ENCODE data around the gene ZNF679.
A peak's percentile ranks its signal among the peaks of the same experiment; 100 is the strongest.
"Not testable (repeated sequence)": the region's sequence is repeated elsewhere in the genome, so short reads cannot be mapped to it uniquely, and the experiment has no call there.

Gene ZNF679

DNA sequence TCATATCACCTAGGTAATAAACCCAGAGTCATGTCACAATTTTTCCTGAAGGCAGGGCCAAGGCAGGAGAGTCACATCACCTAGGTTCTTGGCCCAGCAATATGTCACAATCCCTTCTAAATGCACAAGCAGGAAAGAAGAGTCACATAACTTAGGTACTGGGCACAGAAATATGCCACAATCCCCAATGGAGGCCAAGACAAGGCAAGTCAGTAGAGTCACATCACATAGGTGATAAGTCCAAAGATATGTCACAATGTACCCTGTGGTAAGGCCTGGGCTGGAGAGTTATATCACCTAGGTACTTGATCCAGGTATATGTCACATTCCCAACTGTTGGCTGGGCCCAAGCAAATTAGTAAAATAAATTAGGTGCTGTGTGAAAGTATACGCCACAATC, at the start of gene ZNF679:
Gene ZNF679 (plus strand): TSS at position 301 of the 400 bp plus-strand sequence. CDS start 20,644 bp downstream, outside the sequence.
- not testable (repeated sequence) for DNase-seq

DNA sequence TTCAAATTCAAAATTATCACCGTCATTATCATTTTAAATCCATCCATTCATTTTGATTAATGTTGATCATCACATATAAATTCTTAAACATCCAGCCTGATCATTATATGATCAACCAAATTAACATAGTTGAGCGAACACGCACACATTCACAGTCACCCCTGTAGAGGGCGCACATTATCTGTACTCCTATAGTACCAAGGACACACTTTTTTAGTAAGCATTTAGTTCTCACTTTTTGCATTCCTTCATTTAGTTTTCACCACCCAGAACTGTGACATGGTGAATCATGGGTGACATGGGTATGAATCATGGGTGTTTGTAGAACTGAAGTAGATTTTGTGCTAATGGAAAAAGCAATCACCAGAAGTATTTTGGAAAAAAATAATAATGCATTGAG, 47.3 kb upstream of the ZNF679 start:
- DNase-seq, result no peak

DNA sequence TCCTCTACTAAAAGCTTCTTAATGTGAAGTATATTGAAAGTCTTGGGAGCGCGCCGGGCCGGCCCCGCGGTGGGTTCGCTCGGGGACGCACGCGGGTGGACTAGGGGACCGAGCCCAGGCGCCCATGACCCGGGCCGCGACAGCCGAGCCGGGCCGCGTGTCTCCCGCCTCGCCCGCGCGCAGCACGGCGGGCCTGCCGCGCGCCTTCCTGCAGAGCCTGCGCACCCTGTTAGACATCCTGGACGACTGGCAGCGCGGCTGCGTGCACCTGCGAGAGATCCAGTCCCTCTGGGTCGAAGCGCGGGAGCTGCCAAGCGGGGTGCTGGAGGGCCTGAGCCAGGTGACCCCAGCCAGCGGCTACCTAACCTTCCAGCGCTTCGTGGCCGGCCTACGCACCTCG, 46.7 kb upstream of the ZNF679 start:
- no peak for DNase-seq

DNA sequence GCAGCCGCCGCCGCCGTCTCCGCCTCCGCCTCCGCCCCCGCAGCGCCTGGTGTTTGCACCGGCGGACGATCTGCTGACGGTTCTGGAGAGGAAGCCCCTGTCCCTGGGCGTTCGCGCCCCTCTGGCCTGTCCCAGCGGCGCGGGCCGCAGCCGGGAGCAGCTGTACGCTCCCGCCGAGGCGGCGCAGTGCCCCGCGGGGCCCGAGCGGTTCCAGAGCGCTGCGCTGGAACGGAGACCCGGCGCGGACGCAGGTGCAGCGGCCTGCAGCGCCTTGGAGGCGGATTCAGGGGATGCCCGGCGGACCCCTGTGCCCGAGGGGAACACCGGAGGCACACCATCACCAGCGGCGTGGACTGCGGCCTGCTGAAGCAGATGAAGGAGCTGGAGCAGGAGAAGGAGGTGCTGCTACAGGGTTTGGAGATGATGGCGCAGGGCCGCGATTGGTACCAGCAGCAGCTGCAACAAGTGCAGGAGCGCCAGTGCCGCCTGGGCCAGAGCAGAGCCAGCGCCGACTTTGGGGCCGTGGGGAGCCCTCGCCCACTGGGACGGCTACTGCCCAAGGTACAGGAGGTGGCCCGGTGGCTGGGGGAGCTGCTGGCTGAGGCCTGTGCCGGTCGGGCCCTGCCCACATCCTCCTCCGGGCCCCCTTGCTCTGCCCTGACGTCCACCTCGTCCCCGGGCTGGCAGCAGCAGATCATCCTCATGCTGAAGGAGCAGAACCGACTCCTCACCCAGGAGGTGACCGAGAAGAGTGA, 46.1 kb upstream of the ZNF679 start:
- no peak for DNase-seq

DNA sequence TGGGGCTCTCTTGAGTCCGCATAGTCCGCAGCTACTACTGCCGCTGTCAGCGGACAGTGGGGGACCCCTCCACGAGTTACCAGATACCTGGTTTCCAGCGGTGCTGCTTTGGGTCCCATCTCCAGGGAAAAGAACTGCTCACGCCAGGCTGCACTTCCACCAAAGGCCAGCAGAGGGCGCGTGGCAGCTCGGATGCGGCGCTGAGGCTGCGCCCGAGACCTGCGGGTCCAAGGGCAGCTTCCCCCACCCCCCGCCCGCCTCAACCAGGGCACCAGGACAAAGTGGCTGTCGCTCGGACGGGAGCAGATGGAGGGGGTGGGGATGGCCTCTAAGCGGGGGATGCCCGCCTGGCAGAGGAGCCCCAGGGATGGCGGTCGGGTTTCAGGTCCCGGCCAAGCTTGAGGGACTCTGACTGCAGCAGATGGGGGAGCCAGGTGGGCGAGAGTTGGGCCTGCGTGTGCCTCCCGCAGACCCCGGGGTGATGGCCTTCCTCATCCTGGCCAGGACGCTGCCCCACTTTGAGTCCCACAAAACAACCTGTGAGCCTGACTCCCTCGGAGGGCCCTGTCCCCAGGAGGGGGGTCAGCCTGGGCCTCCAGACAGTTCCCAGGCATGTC, 45.0 kb upstream of the ZNF679 start:
- no peak for DNase-seq

DNA sequence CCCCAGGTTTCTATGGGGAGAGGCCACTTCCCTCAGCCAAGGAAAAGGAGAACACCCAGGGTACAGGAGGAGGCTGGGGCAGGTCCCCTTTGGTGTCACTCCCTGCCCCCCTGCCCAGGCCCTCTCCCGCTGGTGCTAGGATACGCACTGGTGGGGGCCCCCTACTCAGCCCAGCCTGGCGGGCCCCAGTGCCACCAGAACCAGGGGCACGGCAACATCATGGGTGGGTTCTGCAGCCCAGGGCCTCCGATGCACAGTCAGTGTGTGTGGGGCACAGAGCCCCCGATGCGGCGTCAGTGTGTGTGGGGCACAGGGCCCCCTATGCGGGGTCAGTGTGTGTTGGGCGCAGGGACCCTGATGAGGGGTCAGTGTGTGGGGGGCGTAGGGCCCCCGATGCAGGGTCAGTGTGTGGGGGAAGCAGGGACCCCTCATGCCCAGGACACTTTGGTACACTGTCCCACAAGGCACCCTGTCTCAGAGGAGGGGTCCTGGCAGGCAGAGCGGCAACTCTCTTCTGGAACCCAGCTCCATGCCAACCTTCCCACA, 44.4 kb upstream of the ZNF679 start:
- DNase-seq, result no peak

DNA sequence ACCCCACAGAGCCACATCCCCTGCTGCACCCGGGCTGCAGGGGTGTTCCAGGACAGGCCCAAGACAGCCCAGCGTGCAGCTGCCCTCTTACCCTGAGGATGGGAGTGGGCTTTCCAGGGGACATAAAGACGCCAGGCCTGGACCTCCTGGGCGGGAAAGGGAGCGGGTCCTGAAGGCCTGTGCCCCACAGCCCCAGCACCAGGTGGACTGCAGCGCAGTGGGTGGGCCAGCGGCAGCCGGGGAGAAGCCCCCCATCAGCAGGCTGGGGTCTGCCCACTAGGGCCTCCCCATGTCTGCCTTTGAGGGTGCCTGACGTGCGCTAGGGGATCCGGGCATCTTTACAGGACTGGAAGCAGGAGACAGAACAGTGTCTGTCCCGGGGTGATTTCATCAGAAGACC, 43.9 kb upstream of the ZNF679 start:
- DNase-seq, result no peak

DNA sequence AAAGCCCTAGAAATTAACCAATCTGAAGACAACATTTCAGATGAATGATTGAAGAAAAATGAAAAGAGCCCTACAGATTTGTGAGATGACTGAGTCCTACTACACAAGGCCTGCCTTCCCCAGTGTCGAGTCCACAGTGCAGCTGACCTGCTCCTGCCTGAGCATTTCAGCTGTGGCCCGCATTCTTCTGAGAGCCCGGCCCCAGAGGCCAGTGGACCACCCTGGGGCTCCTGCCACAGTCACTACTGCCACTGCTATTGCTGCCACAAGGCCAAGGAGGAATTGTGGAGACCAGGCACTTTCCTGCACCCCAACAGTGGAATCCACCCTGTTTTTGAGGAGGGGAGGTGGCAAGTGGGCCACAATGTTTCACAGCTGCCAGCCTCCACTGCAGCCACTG, 40.9 kb upstream of the ZNF679 start:
- DNase-seq, result no peak

DNA sequence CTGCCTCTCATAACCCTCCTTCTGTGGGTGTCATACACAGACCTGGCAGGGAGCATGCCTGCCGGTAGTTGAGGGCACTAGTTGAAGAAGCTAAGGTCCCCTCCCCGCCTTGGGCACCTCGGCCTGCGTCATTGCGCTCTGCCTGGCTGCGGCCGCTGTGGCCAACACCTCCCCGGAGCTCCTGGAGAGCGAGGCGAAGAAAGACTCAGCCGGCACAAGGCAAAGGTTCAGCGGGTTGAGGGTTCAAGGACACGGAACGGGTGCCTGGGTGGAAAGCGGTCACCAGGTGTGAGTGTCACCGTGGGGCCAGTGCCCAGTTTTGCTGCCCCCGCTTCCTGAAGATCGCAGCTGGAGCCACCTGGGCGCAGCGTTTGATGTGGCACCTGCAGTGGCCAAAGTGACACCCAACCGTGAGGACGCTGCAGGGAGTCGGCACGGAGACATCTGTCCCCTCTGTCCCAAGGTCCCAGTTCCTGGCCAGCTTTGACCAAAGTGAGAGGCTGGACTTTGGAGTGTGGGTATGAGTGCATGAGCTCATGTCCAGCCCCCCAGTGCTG, 36.0 kb upstream of the ZNF679 start:
- no peak for DNase-seq

DNA sequence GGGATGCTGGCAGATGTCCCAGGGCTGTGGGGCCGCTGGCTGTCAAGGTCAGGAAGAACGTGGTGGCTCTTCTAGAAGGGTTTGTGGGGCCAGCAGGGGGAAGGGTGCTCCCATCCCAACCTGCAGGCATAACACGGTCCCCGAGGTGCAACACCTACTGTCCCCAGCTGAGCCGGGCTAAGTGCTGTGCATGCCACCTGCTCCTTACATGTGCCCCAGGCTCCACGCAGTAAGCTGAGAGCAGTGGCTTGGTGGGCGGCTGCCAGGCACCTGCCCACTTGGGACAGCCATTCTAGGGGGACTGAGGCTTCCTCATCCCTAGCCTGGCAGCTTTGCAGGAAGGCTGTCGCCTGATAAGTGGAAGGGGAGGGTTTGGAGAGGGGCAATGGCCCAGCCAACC, 35.5 kb upstream of the ZNF679 start:
- DNase-seq, result no peak

DNA sequence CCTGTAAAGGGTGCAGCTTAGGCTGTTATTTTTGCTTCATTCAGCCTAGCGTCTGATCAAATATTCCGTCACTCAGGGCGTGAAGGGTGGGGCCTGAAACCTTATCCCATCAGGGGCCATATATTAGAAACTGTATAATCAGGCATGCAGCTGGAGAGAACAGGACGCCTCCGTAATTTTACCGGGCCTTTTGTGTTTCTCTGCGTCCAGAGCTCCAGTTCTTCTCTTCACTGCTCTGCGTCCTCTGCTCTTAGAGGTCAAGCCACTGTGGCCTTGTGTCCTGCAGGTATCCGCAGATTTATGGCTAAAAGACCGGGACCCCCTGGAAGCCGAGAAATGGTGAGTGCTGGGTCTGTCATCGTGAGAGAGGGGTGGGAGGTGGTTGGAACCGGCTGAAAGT, 21.4 kb upstream of the ZNF679 start, which contains the start of gene ZNF735:
Gene ZNF735 (plus strand): TSS at position 301 of the 400 bp plus-strand sequence. CDS start 0 bp downstream, at position 301.
- DNase-seq, result no peak

DNA sequence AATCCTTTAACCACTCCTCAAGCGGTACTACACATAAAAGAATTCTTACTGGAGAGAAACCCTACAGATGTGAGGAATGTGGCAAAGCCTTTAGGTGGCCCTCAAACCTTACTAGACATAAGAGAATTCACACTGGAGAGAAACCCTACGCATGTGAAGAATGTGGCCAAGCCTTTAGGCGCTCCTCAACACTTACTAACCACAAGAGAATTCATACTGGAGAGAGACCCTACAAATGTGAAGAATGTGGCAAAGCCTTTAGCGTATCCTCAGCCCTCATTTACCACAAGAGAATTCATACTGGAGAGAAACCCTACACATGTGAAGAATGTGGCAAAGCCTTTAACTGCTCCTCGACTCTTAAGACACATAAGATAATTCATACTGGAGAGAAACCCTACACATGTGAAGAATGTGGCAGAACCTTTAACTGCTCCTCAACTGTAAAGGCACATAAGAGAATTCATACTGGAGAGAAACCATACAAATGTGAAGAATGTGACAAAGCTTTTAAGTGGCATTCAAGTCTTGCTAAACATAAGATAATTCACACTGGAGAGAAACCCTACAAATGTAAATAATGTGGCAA, 8.5 kb upstream of the ZNF679 start:
- not testable (repeated sequence) for DNase-seq

DNA sequence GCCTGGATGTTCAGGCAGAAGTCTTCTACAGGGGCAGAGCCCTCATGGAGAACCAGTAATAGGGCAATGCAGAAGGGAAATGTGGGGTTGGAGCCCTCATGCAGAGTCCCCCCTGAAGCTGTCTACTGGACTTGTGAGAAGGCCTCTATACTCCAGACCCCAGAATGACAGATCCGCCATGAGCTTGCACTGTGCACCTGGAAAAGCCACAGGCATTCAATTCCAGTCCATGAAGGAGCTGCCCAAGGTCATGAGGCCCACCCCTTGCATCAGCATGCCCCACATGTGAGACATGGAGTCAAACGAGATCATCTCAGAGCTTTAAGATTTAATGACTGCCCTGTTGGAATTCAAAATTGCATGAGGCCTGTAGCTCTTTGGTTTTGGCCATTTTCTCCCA, 4.9 kb upstream of the ZNF679 start:
- DNase-seq, result no peak

DNA sequence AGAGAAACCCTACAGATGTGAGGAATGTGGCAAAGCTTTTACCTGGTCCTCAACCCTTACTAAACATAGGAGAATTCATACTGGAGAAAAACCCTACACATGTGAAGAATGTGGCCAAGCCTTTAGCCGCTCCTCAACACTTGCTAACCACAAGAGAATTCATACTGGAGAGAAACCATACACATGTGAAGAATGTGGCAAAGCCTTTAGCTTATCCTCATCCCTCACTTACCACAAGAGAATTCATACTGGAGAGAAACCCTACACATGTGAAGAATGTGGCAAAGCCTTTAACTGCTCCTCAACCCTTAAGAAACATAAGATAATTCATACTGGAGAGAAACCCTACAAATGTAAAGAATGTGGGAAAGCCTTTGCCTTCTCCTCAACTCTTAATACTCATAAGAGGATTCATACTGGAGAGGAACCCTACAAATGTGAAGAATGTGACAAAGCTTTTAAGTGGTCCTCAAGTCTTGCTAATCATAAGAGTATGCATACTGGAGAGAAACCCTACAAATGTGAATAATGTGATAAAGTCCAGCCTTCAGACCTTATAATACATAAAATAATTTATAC, 38.2 kb downstream of the ZNF679 start:
- no peak for DNase-seq

DNA sequence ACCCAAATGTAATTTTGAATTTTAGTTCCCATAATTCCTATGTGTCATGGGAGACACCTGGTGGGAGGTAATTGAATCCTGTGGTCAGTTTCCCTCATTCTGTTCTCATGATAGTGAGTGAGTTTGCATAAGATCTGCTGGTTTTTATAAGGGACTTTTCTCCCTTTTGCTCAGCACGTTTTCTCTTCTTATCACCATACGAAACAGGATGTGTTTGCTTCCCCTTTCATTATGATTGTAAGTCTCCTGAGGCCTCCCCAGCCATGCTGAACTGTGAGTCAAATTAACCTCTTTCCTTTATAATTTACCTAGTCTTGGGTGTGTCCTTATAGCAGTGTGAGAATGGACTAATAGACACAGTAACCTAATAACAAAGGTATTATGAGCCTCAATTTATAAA, 49.4 kb downstream of the ZNF679 start:
- no peak for DNase-seq

DNA sequence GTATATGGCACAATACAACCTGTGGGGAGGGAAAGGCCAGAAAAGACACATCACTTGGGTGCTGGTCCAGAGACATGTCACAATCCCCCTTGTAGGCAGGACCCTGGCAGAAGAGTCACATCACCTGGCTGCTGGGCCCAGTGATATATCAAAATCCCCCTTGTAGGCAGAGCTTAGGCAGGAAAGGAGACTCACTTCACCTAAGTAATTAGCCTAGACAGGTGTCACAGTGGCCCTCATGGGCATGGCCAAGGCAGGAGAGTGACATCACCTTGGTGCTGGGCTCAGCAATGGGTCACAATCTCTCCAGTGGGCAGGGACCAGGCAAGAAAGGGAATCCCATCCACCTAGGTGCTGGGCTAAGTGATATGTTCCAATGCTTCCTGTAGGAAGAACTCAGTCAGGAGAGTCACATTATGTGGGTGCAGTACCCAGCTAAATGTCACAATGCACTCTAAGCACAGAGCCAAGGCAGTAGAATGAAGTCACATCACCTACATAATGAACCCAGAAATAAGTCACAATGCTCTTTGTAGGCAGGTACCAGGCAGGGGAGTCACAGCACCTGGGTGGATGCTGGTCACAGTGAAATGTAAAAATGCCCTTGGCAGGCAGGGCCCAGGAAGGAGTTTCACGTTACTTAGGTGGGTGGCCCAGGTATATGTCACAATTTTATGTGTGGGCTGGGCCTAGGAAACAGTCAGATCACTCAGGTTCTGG, 66.6 kb downstream of the ZNF679 start:
- DNase-seq, result no peak

DNA sequence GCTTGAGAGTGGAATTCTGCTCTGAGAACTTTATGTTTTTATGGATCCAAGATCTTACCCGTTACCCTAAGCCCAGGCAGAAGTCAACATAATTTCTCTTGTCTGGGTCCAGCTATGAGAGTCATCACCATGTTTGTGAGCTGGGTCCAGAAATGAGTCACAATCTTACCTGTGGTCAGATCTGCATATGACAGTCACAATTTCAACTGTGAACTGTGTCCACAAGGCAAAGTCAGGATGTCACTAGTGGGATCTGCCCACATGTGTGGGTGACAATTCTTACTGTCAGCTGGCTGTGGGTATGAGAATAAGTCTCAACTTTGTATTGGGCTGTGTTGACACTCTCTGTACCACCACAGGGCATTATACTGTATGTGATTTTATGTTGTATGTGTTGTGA, 69.1 kb downstream of the ZNF679 start:
- not testable (repeated sequence) for DNase-seq

DNA sequence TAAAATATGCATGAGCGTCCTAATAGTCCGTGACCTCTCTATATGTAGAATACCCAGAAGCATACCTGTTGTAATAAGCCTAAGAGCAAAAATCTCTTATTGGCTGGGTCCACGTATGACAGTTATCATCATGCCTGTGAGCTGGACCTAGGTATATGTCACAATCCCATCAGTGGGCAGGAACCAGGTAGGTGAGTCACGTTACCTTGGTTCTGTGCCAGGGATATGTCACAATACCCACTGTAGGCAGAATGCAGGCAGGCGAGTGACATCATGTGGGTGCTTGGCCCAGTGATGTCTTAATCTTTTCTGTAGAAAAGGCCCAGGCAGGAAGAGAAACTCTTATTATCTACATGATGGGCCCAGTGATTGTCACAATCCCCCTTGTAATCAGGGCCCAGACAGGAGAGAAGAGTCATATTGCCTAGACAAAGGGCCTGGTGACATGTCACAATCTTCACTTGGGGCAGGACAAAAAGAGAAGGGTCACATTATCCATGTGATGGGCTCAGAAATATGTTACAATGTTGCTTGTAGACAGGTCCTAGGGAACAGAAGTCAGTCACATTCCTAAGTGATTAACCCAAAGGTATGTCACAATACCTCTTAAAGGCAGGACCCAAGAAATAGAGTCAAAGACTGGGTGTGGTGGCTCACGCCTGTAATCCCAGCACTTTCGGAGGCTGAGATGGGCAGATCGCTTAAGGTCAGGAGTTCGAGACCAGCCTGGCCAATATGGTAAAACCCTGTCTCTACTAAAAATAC, 72.5 kb downstream of the ZNF679 start:
- DNase-seq, result no peak

DNA sequence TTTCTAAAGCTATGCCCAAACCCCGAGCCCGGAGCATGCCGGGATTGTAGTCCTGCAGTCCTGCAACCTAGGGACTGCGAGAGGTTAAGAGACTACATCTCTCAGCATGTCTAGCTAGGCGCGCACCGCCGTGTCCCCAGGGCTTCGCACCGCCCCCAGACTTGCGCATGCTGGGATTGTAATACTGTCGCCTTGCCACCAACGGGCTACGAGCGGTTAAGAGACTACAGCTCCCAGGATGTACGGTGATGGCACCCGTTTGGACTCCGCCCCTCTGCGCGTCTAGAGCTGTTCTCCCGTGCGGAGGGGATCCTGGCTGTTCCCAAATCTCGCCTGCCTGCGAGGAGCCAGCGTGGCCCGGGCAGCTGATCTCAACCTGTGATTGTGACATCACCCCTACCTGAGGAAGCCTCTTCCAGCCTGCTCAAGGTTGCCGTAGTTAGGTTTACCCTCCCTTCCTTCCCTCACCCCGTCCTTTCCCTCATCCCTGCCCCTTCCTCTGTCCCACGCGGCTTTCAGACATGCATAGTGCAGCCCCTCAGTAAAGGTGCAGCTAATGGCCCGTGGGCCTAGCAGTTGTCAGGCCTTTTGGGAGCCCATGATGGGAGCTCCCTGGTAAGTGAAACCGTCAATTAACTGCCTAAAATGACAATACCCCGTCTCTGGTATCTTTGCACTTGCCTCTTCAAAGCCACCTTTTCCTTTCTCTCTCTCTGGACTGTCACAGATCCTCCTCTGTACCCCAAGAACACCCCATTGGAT, 79.2 kb downstream of the ZNF679 start:
- peak; percentile 87 for DNase-seq

DNA sequence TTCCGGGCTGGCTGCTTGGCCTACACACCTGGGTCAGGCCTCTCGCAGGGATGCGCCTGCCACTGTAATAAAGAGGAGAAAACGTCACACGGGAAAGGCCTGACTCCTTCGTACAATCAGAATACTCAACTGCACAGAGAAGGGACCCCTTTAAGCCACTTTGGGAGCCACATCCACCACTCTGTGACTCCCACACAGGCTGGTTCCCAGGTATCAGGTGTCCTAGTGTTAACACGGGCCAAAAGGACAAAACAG, 79.7 kb downstream of the ZNF679 start:
- DNase-seq, result no peak

DNA sequence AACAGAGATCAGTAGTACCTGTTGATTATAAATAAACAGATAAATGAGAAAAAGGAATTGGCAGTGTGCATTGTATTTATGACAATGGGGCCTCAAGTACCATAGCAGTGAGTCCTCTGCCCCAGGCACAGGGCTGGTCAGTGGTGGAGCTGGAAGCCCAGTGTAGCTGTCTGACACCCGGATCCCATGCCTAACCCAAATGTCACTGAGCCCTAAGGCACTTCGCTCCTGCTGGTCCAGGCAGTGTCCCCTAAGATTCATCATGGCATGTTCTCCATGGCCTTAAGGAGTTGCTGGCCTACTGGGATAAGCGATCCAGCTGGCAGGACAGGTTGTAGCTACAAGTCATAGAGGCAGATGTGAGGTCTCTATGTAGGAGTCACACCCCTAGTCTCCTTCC, 82.2 kb downstream of the ZNF679 start:
- no peak for DNase-seq
